Osteoblast (primary cell): Measurements from ENCODE around the gene DNAH12. TPM values are rescaled to one million over a fixed set of nuclear protein-coding genes. Genes with fewer than 3 reads are reported as not detected.

ENCODE experiments used
- DNase-seq: peaks from one replicate; pipeline ENCODE4 v3.0.0; 2011; ENCODE audit warnings: low spot score, mixed read lengths; ENCODE audit not compliant: insufficient read length; ENCODE audit errors: missing footprints
- H2AFZ ChIP-seq: 2 replicates; pipeline ENCODE4 v1.6.0; 2011; ENCODE audit warnings: mild to moderate bottlenecking, low read length
- H3K27ac ChIP-seq: 2 replicates; pipeline ENCODE4 v1.5.1; 2011; ENCODE audit warnings: mild to moderate bottlenecking, low read depth, low read length, moderate library complexity
- H3K27me3 ChIP-seq: 2 replicates; pipeline ENCODE4 v1.6.0; 2012; ENCODE audit warnings: mild to moderate bottlenecking, control low read depth, inconsistent platforms, low read length, moderate library complexity; ENCODE audit not compliant: insufficient read depth
- H3K36me3 ChIP-seq: 2 replicates; pipeline ENCODE4 v1.5.1; 2011; ENCODE audit warnings: mild to moderate bottlenecking, low read length, control low read depth, moderate library complexity; ENCODE audit not compliant: insufficient read depth
- H3K4me1 ChIP-seq: 2 replicates; pipeline ENCODE4 v1.5.1; 2011; ENCODE audit warnings: mild to moderate bottlenecking, low read length, control low read depth, moderate library complexity; ENCODE audit not compliant: insufficient read depth
- H3K4me2 ChIP-seq: 2 replicates; pipeline ENCODE4 v1.6.0; 2011; ENCODE audit warnings: mild to moderate bottlenecking, low read length; ENCODE audit not compliant: insufficient read depth
- H3K4me3 ChIP-seq: fragments of 200-600 bp; sonication (generic); 3 replicates; pipeline ENCODE4 v1.5.1; 2012; ENCODE audit warnings: mild to moderate bottlenecking, low read length, inconsistent platforms; ENCODE audit not compliant: insufficient read depth
- H3K79me2 ChIP-seq: 2 replicates; pipeline ENCODE4 v1.6.0; 2012; ENCODE audit warnings: mild to moderate bottlenecking, low read length, control low read depth, inconsistent platforms; ENCODE audit not compliant: insufficient read depth
- H3K9me3 ChIP-seq: 2 replicates; pipeline ENCODE4 v1.5.1; 2011; ENCODE audit warnings: low read depth, low read length, control low read depth
- H4K20me1 ChIP-seq: 2 replicates; pipeline ENCODE4 v1.6.0; 2012; ENCODE audit warnings: mild to moderate bottlenecking, low read length, control low read depth; ENCODE audit not compliant: insufficient read depth
- CTCF ChIP-seq: IDR thresholded peaks from 2 replicates; pipeline ENCODE4 v1.5.1; 2011; ENCODE audit warnings: mild to moderate bottlenecking, low read depth, low read length, moderate library complexity; ENCODE audit errors: extremely low read depth
- total RNA-seq: library from RNA; depleted of rRNA; stranded (reverse); fragments of >200 nt; gene quantifications from 2 replicates; pipeline ENCODE4 v1.2.3, GENCODE V29; 2012

DNAH12 gene
- total RNA-seq, 1 donor, result under 0.01 TPM

DNA sequence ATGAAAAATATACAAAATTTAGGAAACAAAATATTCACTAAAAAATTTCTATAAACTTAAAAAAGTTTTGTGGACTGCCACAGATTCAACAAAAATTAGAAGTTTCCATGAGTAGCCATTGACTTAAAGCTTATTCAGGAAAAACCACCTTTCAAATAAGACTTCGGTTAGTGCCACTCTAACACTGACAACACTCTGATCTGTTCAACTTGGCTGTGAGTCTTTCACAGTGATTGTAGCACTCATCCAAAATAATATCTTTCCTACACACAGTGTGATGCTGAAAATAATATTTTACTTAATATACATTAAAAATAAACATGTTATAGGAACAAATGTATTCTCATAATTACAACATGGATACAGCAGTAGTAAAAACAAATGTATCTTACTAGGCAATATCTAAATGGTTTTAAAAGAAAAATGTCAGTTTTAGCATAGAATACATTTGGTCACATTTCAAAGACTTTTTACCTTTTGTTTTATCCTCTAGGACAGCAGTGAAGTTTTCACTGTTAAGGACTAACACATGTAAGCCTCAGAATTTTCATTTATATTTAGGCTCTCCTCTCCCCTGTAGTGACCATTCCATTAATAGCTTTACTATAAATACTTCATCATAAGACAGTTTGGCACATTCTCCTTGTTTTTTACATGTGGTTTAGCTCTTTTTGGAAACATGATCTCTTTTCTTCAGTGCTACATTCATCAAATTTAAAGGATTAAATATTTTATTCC lies 251.8 kb downstream of the DNAH12 start, which contains the start of gene ASB14:
Gene ASB14 (minus strand): TSS at position 527 of the 738 bp plus-strand sequence. CDS start 652 bp downstream, outside the sequence.
- H3K36me3 ChIP-seq, result no peaks in the 10 kb centered on the region
- no peaks in the 10 kb centered on the region for H3K4me1 ChIP-seq
- H4K20me1 ChIP-seq, result no peaks in the 10 kb centered on the region
- H3K9me3 ChIP-seq, result no peaks in the 10 kb centered on the region
- H3K79me2 ChIP-seq, result no peaks in the 10 kb centered on the region
- DNase-seq, result no peak
- no peak within 1 kb of the TSS for H3K4me3 ChIP-seq
- no peak within 1 kb of the TSS for H3K4me2 ChIP-seq
- no peak for TF ChIP-seq CTCF
- no peaks in the 10 kb centered on the region for H3K27me3 ChIP-seq
- H2AFZ ChIP-seq, result no peak within 1 kb of the TSS
- H3K27ac ChIP-seq, result no peak within 1 kb of the TSS

- no peak overlapping the region for H3K27ac ChIP-seq
- TF ChIP-seq CTCF, result no peak
These were observed 255.7 kb downstream of the DNAH12 start for GRCh38 chr3:57288403-57288802.

DNA sequence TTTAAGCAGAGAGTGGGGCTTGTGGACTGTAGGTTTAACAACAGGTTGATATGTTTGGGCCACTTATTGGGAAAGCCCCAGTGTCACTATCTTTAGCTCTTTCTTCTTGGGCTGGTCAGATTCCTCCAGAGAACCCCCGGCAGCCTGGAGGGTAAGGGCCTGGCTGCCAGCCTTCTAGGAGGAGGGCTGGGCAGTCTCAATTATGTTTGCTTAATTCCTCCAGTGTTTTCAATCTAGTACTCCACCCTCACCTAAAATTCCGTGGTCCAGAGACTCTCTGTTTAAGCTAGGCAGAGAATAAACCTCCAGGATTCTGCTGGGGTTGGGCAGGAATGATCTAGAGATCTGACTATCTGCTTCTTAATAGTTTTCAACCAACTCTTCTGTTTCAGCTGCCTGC lies 256.9 kb downstream of the DNAH12 start:
- no peak overlapping the region for H3K4me2 ChIP-seq
- no peak for DNase-seq
- no peaks in the 10 kb centered on the region for H4K20me1 ChIP-seq
- no peak overlapping the region for H3K27ac ChIP-seq
- no peaks in the 10 kb centered on the region for H3K27me3 ChIP-seq
- no peaks in the 10 kb centered on the region for H3K36me3 ChIP-seq
- H3K79me2 ChIP-seq, result no peaks in the 10 kb centered on the region
- no peaks in the 10 kb centered on the region for H3K4me1 ChIP-seq
- TF ChIP-seq CTCF, result no peak
- no peaks in the 10 kb centered on the region for H3K9me3 ChIP-seq
- H2AFZ ChIP-seq, result no peak overlapping the region
- no peak overlapping the region for H3K4me3 ChIP-seq

More at GRCh38 chr3:57288403-57288802, 255.7 kb downstream of the DNAH12 start:
- no peaks in the 10 kb centered on the region for H4K20me1 ChIP-seq
- H3K4me1 ChIP-seq, result no peaks in the 10 kb centered on the region
- no peaks in the 10 kb centered on the region for H3K36me3 ChIP-seq
- no peaks in the 10 kb centered on the region for H3K9me3 ChIP-seq
- no peak overlapping the region for H3K4me3 ChIP-seq
- no peaks in the 10 kb centered on the region for H3K27me3 ChIP-seq
- no peak overlapping the region for H2AFZ ChIP-seq
- no peaks in the 10 kb centered on the region for H3K79me2 ChIP-seq
- no peak overlapping the region for H3K4me2 ChIP-seq
- DNase-seq, result no peak

- TF ChIP-seq CTCF, result no peak
- Histone ChIP-seq H2AFZ (no peak overlapping the region), H3K4me1 (peaks cover 6% of the 10 kb centered on the region), H3K27me3 (no peaks in the 10 kb centered on the region), H4K20me1 (no peaks in the 10 kb centered on the region), H3K4me3 (no peak overlapping the region), H3K4me2 (no peak overlapping the region), H3K79me2 (no peaks in the 10 kb centered on the region), H3K9me3 (no peaks in the 10 kb centered on the region), H3K36me3 (no peaks in the 10 kb centered on the region), H3K27ac (no peak overlapping the region)
- no peak for DNase-seq
These were observed 260.8 kb downstream of the DNAH12 start for GRCh38 chr3:57283334-57283733.
